SU-DHL-6 (cell line): ENCODE results near the gene GRIK5.
"Not testable (repeated sequence)": the region's sequence is repeated elsewhere in the genome, so short reads cannot be mapped to it uniquely, and the experiment has no call there.

ENCODE experiments used
- H2AFZ ChIP-seq: fragments of 200-600 bp; sonication (generic); 2 replicates; pipeline ENCODE4 v1.6.1; 2014; ENCODE audit warnings: low read depth, mild to moderate bottlenecking, moderate library complexity, mixed read lengths, antibody characterized with exemption, low read length; ENCODE audit not compliant: severe bottlenecking
- H3F3A ChIP-seq: fragments of 200-600 bp; shearing (Covaris generic); 2 replicates; pipeline ENCODE4 v1.6.0; 2016; ENCODE audit warnings: antibody characterized with exemption, mild to moderate bottlenecking; ENCODE audit not compliant: insufficient read depth
- H3K27ac ChIP-seq: fragments of 200-600 bp; sonication (generic); 2 replicates; pipeline ENCODE4 v1.5.1; 2016; ENCODE audit warnings: low read depth, mild to moderate bottlenecking, low read length, moderate library complexity, mixed read lengths
- H3K27me3 ChIP-seq: fragments of 200-600 bp; sonication (generic), shearing (Covaris generic); 2 replicates; pipeline ENCODE4 v1.6.0; 2014; ENCODE audit warnings: mild to moderate bottlenecking, low read length
- H3K36me3 ChIP-seq: fragments of 200-600 bp; sonication (generic); 2 replicates; pipeline ENCODE4 v1.6.1; 2014; ENCODE audit warnings: mild to moderate bottlenecking, low read length, mixed read lengths
- H3K4me2 ChIP-seq: fragments of 300-600, 200-600 bp; shearing (Covaris generic), sonication (generic); 2 replicates; pipeline ENCODE4 v1.6.0; 2014; ENCODE audit warnings: low read length, low read depth, mild to moderate bottlenecking; ENCODE audit not compliant: poor library complexity, severe bottlenecking
- H3K4me3 ChIP-seq: fragments of 200-600 bp; sonication (generic); 2 replicates; pipeline ENCODE4 v1.5.1; 2014; ENCODE audit warnings: antibody characterized with exemption, low read length, mild to moderate bottlenecking, mixed read lengths; ENCODE audit not compliant: insufficient read depth, poor library complexity, severe bottlenecking
- H3K79me2 ChIP-seq: fragments of 200-600 bp; sonication (generic); 2 replicates; pipeline ENCODE4 v1.6.1; 2014; ENCODE audit warnings: mild to moderate bottlenecking, low read length, moderate library complexity; ENCODE audit not compliant: insufficient read depth
- H3K9ac ChIP-seq: fragments of 200-600 bp; sonication (generic); 2 replicates; pipeline ENCODE4 v1.7.0; 2014; ENCODE audit warnings: mild to moderate bottlenecking, low read length
- H3K9me2 ChIP-seq: fragments of 200-600 bp; sonication (generic); replicated peaks from 2 replicates; pipeline ENCODE4 v1.6.1; 2014; ENCODE audit warnings: low read length; ENCODE audit not compliant: insufficient read depth
- H3K9me3 ChIP-seq: fragments of 200-600 bp; sonication (generic); 2 replicates; pipeline ENCODE4 v1.6.1; 2014; ENCODE audit warnings: low read length, mixed read lengths; ENCODE audit not compliant: insufficient read depth
- H4K20me1 ChIP-seq: fragments of 200-600 bp; sonication (generic); 2 replicates; pipeline ENCODE4 v1.6.1; 2014; ENCODE audit warnings: low read depth, mild to moderate bottlenecking, antibody characterized with exemption, low read length, moderate library complexity, mixed read lengths
- CTCF ChIP-seq: fragments of 200-600 bp; sonication (generic); IDR thresholded peaks from one replicate; pipeline ENCODE4 v1.5.1; 2017; ENCODE audit warnings: antibody characterized with exemption, mild to moderate bottlenecking, low read length, moderate library complexity; ENCODE audit not compliant: insufficient read depth, poor library complexity, severe bottlenecking
- EZH2phosphoT487 ChIP-seq: fragments of 200-600 bp; sonication (generic), shearing (Covaris generic); conservative IDR thresholded peaks from 2 replicates; pipeline ENCODE4 v1.6.1; 2018; ENCODE audit warnings: mild to moderate bottlenecking, antibody characterized with exemption, low read length, moderate library complexity, mixed read lengths

Gene GRIK5

DNA sequence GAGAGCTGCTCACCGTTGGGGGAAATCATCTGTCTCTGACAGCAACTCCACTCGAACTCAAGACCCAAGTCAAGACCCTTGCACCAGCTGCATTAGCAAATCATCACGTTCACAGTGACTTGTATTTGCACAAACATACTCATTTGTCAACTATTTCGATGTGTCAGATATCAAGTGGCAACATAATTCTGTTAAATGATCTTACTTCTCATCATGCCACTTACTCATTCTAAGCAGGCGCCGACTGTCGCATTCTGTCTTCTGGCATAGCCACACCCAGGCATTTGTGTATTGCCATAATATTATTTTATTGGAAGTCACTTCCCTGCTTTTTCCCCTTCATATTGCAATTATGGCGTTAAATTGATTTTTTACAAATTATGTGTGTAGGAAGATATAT, 53.0 kb downstream of the GRIK5 start:
- Histone ChIP-seq H3K27ac (no peak overlapping the region), H4K20me1 (no peaks in the 10 kb centered on the region), H3K9ac (no peak overlapping the region), H3K4me3 (no peak overlapping the region), H3K9me3 (no peaks in the 10 kb centered on the region), H3K9me2 (no peaks in the 10 kb centered on the region), H3K4me2 (no peak overlapping the region), H3F3A (no peaks in the 10 kb centered on the region), H2AFZ (no peak overlapping the region), H3K79me2 (no peaks in the 10 kb centered on the region), H3K36me3 (no peaks in the 10 kb centered on the region), H3K27me3 (no peaks in the 10 kb centered on the region)
- TF ChIP-seq EZH2phosphoT487 (no peak), CTCF (no peak)

DNA sequence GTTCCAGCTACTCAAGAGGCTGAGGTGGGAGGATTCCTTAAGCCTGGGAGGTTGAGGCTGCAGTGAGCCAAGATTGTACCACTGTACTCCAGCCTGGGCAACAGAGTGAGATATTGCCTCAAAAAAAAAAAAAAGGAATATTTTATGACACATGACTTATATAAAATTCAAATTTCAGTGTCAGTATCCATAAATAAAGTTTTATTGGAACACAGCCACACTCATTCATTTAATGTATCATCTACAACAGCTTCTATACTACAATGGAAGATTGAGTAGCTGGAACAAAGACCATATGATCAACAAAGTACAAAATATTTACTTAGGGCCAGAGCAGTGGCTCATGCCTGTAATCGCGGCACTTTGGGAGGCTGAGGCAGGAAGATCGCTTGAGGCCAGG, 57.3 kb downstream of the GRIK5 start:
- not testable (repeated sequence) for H3K27ac ChIP-seq, H3K79me2 ChIP-seq, H3F3A ChIP-seq, H3K9me3 ChIP-seq, H3K4me2 ChIP-seq, H3K27me3 ChIP-seq, H4K20me1 ChIP-seq, H3K36me3 ChIP-seq, H3K4me3 ChIP-seq, H3K9me2 ChIP-seq, H3K9ac ChIP-seq, H2AFZ ChIP-seq

DNA sequence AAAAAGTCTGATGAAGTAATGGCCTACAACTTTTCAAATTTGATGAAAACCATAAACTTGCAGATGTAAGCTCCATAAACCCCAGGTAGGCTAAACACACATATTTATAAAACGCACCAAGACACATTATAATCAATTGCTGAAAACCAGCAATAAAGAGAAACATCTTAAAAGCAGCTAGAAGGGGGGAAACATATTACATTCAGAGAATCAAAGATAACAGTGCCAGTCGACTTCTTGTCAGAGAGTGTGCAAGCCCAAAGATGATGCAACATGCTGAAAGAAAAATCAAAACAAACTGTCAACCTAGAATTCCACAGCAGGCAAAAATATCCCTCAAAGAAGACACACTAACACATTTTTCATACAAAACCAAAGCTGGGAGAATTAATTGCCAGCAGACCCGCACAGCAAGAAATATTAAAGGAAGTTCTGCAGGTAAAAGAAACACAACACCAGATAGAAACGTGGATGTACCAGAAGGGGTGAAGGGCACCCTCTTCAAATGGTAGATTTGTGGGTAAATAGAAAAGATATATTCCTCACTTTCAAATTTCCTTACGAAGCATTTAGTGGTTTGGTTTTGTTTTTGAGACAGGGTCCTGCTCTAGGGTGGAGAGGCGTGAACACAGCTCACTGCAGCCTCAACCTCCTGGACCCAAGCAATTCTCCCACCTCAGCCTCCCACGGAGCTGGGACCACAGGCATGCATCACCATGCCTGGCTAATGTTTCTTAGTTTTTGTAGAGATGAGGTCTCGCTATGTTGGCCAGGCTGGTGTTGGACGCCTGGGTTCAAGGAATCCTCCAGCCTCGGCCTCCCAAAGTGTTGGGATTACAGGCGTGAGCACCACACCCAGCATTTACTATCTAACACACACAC, 59.5 kb downstream of the GRIK5 start:
- H4K20me1 ChIP-seq = no peaks in the 10 kb centered on the region
- no peak overlapping the region for H3K4me2 ChIP-seq
- no peaks in the 10 kb centered on the region for H3K9me2 ChIP-seq
- no peak overlapping the region for H3K4me3 ChIP-seq
- H3K27me3 ChIP-seq = no peaks in the 10 kb centered on the region
- H2AFZ ChIP-seq = no peak overlapping the region
- H3K9ac ChIP-seq = no peak overlapping the region
- no peaks in the 10 kb centered on the region for H3K9me3 ChIP-seq
- H3F3A ChIP-seq = no peaks in the 10 kb centered on the region
- H3K27ac ChIP-seq = no peak overlapping the region
- H3K79me2 ChIP-seq = no peaks in the 10 kb centered on the region
- no peaks in the 10 kb centered on the region for H3K36me3 ChIP-seq
- no peak for TF ChIP-seq EZH2phosphoT487
- TF ChIP-seq CTCF = no peak

DNA sequence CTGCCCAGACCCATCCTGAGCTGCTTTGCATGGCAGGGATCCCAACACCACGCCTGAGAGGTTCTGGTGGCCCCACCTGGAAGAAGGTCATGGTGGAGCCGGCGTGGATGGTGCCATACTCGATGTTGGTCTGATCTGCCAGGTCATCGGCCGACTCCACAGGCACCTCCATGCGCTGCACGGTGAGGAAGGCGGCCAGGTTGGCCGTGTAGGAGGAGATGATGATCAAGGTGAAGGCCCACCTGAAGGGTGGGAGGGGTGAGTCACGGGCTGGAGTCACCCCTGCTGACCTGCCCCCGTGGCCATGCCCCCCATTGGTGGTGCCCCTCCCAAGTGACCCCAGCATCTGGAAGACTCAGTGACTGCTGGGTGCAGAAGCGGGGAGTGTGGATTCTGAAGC, 63.4 kb downstream of the GRIK5 start:
- Histone ChIP-seq H3K9ac (no peak overlapping the region), H3K27me3 (no peaks in the 10 kb centered on the region), H3K27ac (no peak overlapping the region), H3K4me3 (no peak overlapping the region), H3K9me2 (no peaks in the 10 kb centered on the region), H3K36me3 (no peaks in the 10 kb centered on the region), H3K4me2 (no peak overlapping the region), H3F3A (no peaks in the 10 kb centered on the region), H3K9me3 (no peaks in the 10 kb centered on the region), H4K20me1 (no peaks in the 10 kb centered on the region), H3K79me2 (no peaks in the 10 kb centered on the region), H2AFZ (no peak overlapping the region)
- TF ChIP-seq CTCF = no peak
- no peak for TF ChIP-seq EZH2phosphoT487
